Endothelial cell of umbilical vein (primary cell): ENCODE data around the gene DMXL2. TPM values are rescaled to one million over a fixed set of nuclear protein-coding genes. Genes with fewer than 3 reads are reported as not detected.

Experiments used
- BruUV-seq: library from RNA; stranded (reverse); fragments of 400-500 nt; replicated peaks from 2 replicates; lab custom pipeline; 2021; lab: Mats Ljungman, UMichigan
- CTCF ChIA-PET: fragments of 300-600, 350-600 bp; sonication (Branson Sonifier 250); formaldehyde crosslinking; loops from one replicate; lab custom pipeline; 2021; ENCODE audit warnings: antibody characterized with exemption, inconsistent platforms; lab: Charles Lee
- POLR2A ChIA-PET: fragments of 300-600, 350-600 bp; sonication (Branson Sonifier 250); formaldehyde crosslinking; loops from one replicate; lab custom pipeline; 2021; ENCODE audit warnings: antibody characterized with exemption, inconsistent platforms; lab: Charles Lee
- DNase-seq: peaks from one replicate; pipeline ENCODE4 v3.0.0-alpha.2; 2011; ENCODE audit warnings: low read depth, low spot score
- FAIRE-seq: peaks from 2 replicates; lab custom pipeline; 2011; peaks lifted over from hg19 to GRCh38; lab: Jason Lieb, UNC
- H2AFZ ChIP-seq: 2 replicates; pipeline ENCODE4 v1.6.0; 2012; ENCODE audit warnings: low read depth, low read length, control low read depth, inconsistent platforms
- H3K27ac ChIP-seq: 2 replicates; pipeline ENCODE4 v1.5.1; 2011; ENCODE audit warnings: low read depth, mild to moderate bottlenecking, control low read depth, low read length, moderate library complexity; ENCODE audit not compliant: insufficient read depth
- H3K27me3 ChIP-seq, 2 experiments: 2 replicates each; pipeline versions ENCODE4 v1.6.0 to v1.6.1; 2011; ENCODE audit warnings: low read length in 2 of 2, mixed read lengths in 1 of 2; ENCODE audit not compliant: control insufficient read depth in 2 of 2, insufficient read depth in 2 of 2
- H3K36me3 ChIP-seq, 2 experiments: 2 replicates in 1 of 2; 3 replicates in 1 of 2; pipeline ENCODE4 v1.5.1; 2011; ENCODE audit warnings: low read length in 2 of 2, mild to moderate bottlenecking in 1 of 2, moderate library complexity in 1 of 2; ENCODE audit not compliant: control insufficient read depth in 2 of 2, insufficient read depth in 2 of 2; ENCODE audit errors: extremely low read depth in 1 of 2
- H3K4me1 ChIP-seq: 3 replicates; pipeline ENCODE4 v1.5.1; 2011; ENCODE audit warnings: mild to moderate bottlenecking, low read length; ENCODE audit not compliant: control insufficient read depth, insufficient read depth; ENCODE audit errors: extremely low read depth
- H3K4me2 ChIP-seq: 2 replicates; pipeline ENCODE4 v1.6.1; 2011; ENCODE audit warnings: low read length, control low read depth, mixed read lengths; ENCODE audit not compliant: insufficient read depth
- H3K4me3 ChIP-seq, 3 experiments: fragments of 200-600 bp in 1 of 3; sonication (generic), shearing (Covaris generic) in 1 of 3; replicated peaks in 1 of 3; 2 replicates each; pipeline ENCODE4 v1.5.1; 2011 to 2016; ENCODE audit warnings: control low read depth in 3 of 3, low read length in 3 of 3, mild to moderate bottlenecking in 2 of 3, inconsistent platforms in 1 of 3, low read depth in 1 of 3, moderate library complexity in 1 of 3; ENCODE audit not compliant: insufficient read depth in 1 of 3
- H3K79me2 ChIP-seq: 2 replicates; pipeline ENCODE4 v1.6.0; 2012; ENCODE audit warnings: low read length, inconsistent platforms; ENCODE audit not compliant: control insufficient read depth, insufficient read depth
- H3K9ac ChIP-seq: replicated peaks from 2 replicates; pipeline ENCODE3; 2011; ENCODE audit warnings: low read length, control low read depth; ENCODE audit not compliant: insufficient read depth; ENCODE audit errors: extremely low read depth
- H3K9me1 ChIP-seq: replicated peaks from 3 replicates; pipeline ENCODE4 v1.6.0; 2011; ENCODE audit warnings: mild to moderate bottlenecking, low read length; ENCODE audit not compliant: control insufficient read depth, insufficient read depth; ENCODE audit errors: extremely low read depth
- H3K9me3 ChIP-seq: replicated peaks from 2 replicates; pipeline ENCODE4 v1.5.1; 2012; ENCODE audit warnings: low read length, inconsistent platforms; ENCODE audit not compliant: control insufficient read depth, insufficient read depth
- H4K20me1 ChIP-seq: replicated peaks from 2 replicates; pipeline ENCODE3; 2011; ENCODE audit warnings: mild to moderate bottlenecking, low read length; ENCODE audit not compliant: control insufficient read depth, insufficient read depth; ENCODE audit errors: extremely low read depth
- EZH2 ChIP-seq: IDR thresholded peaks from 2 replicates; pipeline ENCODE4 v1.6.1; 2012; ENCODE audit warnings: borderline replicate concordance, low read depth, mild to moderate bottlenecking, moderate library complexity, low read length, inconsistent platforms; ENCODE audit not compliant: severe bottlenecking
- FOS ChIP-seq: IDR thresholded peaks from 2 replicates; pipeline ENCODE4 v1.6.1; 2011; ENCODE audit warnings: mild to moderate bottlenecking, low read length, moderate library complexity, borderline replicate concordance; ENCODE audit not compliant: insufficient read depth
- GATA2 ChIP-seq: IDR thresholded peaks from 2 replicates; pipeline ENCODE4 v1.7.0; 2011; ENCODE audit warnings: low read depth, mild to moderate bottlenecking, moderate library complexity, mixed read lengths, low read length; ENCODE audit not compliant: insufficient read length, insufficient read depth
- JUN ChIP-seq: IDR thresholded peaks from 2 replicates; pipeline ENCODE4 v1.6.1; 2011; ENCODE audit warnings: borderline replicate concordance, low read depth; ENCODE audit not compliant: insufficient read length, insufficient read depth
- MYC ChIP-seq: IDR thresholded peaks from one replicate; pipeline ENCODE4 v1.6.1; 2011; ENCODE audit warnings: mild to moderate bottlenecking, low read depth, low read length
- POLR2A ChIP-seq: IDR thresholded peaks from 2 replicates; pipeline ENCODE4 v1.6.1; 2012; ENCODE audit warnings: low read depth, mild to moderate bottlenecking, control low read depth, low read length
- POLR2AphosphoS5 ChIP-seq: IDR thresholded peaks from 2 replicates; pipeline ENCODE4 v1.6.1; 2012; ENCODE audit warnings: low read depth, mild to moderate bottlenecking, control low read depth, low read length, moderate library complexity; ENCODE audit not compliant: insufficient read depth
- dilution Hi-C: fragments of 300-500 bp; cut with MboI; formaldehyde crosslinking; loops from one replicate; pipeline ENCODE4 v1.15.0; 2019; ENCODE audit warnings: low sequenced_read_pairs; ENCODE audit not compliant: extremely low pct_ligation_motif_present
- intact Hi-C: fragments of 100-400 bp; cut with micrococcal nuclease; formaldehyde crosslinking; loops from one replicate; pipeline ENCODE4 v1.10.0; 2022
- polyA plus RNA-seq, 4 experiments: library from polyadenylated mRNA; depleted of rRNA in 3 of 4; stranded (reverse) in 3 of 4; unstranded in 1 of 4; fragments of >200 nt; gene quantifications; 2 replicates each; pipeline versions ENCODE4 v1.2.1 to v1.2.3, GENCODE V29; 2011 to 2012; ENCODE audit warnings: missing spikeins in 1 of 4
- total RNA-seq: library from RNA; stranded (reverse); gene quantifications from 2 replicates; pipeline ENCODE4 v1.2.3, GENCODE V29; 2021
- TF ChIP-seq, protein P1 (sequence below): IDR thresholded peaks from 2 replicates; pipeline ENCODE4 v1.6.1; 2011; ENCODE audit not compliant: insufficient read depth, insufficient read length
- TF ChIP-seq, protein P2 (sequence below), 2 donors: IDR thresholded peaks; 1 replicate in 1 of 2; 2 replicates in 1 of 2; pipeline ENCODE4 v1.5.1; 2011; ENCODE audit warnings: low read length in 2 of 2, mild to moderate bottlenecking in 2 of 2, moderate library complexity in 2 of 2, control low read depth in 1 of 2, inconsistent platforms in 1 of 2, low read depth in 1 of 2; ENCODE audit not compliant: insufficient read depth in 1 of 2; ENCODE audit errors: extremely low read depth in 1 of 2

The DMXL2 gene
- total and polyA plus RNA-seq, 2 donors (not counting 3 experiments of a cell fraction or from before 2014, with no cell fraction given), result 6.3 to 10.8 TPM

DNA sequence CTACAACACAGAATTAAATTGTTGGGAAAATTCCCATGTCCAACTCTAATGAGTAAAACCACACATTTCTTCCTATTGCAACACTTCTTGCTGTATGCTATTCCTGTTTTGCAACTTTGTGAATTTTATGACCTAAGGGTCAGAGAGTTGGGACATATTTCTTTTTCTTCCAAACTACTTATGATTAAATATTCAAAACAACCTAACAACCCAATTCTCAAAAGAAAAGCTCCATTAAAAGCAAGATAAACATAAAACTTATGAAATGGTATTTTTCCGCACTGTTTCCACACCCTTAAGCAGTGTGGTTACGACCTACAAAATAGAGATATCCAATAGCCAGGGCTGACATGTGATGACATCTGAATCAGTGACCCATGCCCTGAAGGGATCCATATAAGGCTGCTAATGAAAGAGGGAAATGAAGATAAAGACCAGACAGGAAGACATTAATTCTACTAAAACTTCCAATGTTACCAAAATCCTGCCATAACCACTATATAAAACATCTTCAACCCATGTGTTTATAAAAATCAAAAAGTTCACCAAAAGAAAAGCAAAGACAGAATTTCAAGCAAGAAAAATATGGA is 45.6 kb downstream of the DMXL2 start:
- no peak overlapping the region for H3K9ac ChIP-seq
- POLR2A ChIA-PET, result no interaction called here
- no peaks in the 10 kb centered on the region for H3K9me1 ChIP-seq
- no peak overlapping the region for H3K4me3 ChIP-seq
- peaks cover 11% of the 10 kb centered on the region for H3K4me1 ChIP-seq
- H3K27me3 ChIP-seq, result no peaks in the 10 kb centered on the region
- no peak overlapping the region for H3K4me2 ChIP-seq
- no peaks in the 10 kb centered on the region for H3K9me3 ChIP-seq
- no peak overlapping the region for H2AFZ ChIP-seq
- FAIRE-seq, result no peak
- H3K27ac ChIP-seq, result no peak overlapping the region
- dilution Hi-C loops, result no loop called here
- BruUV-seq, result no TSS peak
- H4K20me1 ChIP-seq, result no peaks in the 10 kb centered on the region
- CTCF ChIA-PET, result interaction anchor here (1.7 kb wide), 2 partner anchors 11 to 40 kb away, joined by 3 read pairs; no protein-coding TSS in a partner anchor
- no peaks in the 10 kb centered on the region for H3K36me3 ChIP-seq
- H3K79me2 ChIP-seq, result no peaks in the 10 kb centered on the region
- no peak for DNase-seq
- no peak for TF ChIP-seq EZH2
- TF ChIP-seq FOS, result no peak
- no peak for TF ChIP-seq JUN
- TF ChIP-seq POLR2AphosphoS5, result no peak
- TF ChIP-seq, protein P1, sequence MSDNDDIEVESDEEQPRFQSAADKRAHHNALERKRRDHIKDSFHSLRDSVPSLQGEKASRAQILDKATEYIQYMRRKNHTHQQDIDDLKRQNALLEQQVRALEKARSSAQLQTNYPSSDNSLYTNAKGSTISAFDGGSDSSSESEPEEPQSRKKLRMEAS, result no peak
- TF ChIP-seq POLR2A, result no peak
- TF ChIP-seq MYC, result no peak
- TF ChIP-seq GATA2, result no peak
- TF ChIP-seq, protein P2, sequence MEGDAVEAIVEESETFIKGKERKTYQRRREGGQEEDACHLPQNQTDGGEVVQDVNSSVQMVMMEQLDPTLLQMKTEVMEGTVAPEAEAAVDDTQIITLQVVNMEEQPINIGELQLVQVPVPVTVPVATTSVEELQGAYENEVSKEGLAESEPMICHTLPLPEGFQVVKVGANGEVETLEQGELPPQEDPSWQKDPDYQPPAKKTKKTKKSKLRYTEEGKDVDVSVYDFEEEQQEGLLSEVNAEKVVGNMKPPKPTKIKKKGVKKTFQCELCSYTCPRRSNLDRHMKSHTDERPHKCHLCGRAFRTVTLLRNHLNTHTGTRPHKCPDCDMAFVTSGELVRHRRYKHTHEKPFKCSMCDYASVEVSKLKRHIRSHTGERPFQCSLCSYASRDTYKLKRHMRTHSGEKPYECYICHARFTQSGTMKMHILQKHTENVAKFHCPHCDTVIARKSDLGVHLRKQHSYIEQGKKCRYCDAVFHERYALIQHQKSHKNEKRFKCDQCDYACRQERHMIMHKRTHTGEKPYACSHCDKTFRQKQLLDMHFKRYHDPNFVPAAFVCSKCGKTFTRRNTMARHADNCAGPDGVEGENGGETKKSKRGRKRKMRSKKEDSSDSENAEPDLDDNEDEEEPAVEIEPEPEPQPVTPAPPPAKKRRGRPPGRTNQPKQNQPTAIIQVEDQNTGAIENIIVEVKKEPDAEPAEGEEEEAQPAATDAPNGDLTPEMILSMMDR (IDR thresholded peaks at IDR 0.05; ENCODE audit: extremely low read depth in 1 of 2, insufficient read depth in 1 of 2, low read depth in 1 of 2, low read length in 2 of 2), result no peak
- intact Hi-C loops, result no loop called here
